Endothelial cell of umbilical vein (primary cell): ENCODE measurements around the gene FOXP4. TPM values are rescaled to one million over a fixed set of nuclear protein-coding genes. Genes with fewer than 3 reads are reported as not detected.

ENCODE experiments used
- BruUV-seq: library from RNA; stranded (reverse); fragments of 400-500 nt; replicated peaks from 2 replicates; lab custom pipeline; 2021; lab: Mats Ljungman, UMichigan
- CTCF ChIA-PET: fragments of 300-600, 350-600 bp; sonication (Branson Sonifier 250); formaldehyde crosslinking; loops from one replicate; lab custom pipeline; 2021; ENCODE audit warnings: antibody characterized with exemption, inconsistent platforms; lab: Charles Lee
- POLR2A ChIA-PET: fragments of 300-600, 350-600 bp; sonication (Branson Sonifier 250); formaldehyde crosslinking; loops from one replicate; lab custom pipeline; 2021; ENCODE audit warnings: antibody characterized with exemption, inconsistent platforms; lab: Charles Lee
- DNase-seq: peaks from one replicate; pipeline ENCODE4 v3.0.0-alpha.2; 2011; ENCODE audit warnings: low read depth, low spot score
- FAIRE-seq: peaks from 2 replicates; lab custom pipeline; 2011; peaks lifted over from hg19 to GRCh38; lab: Jason Lieb, UNC
- H2AFZ ChIP-seq: 2 replicates; pipeline ENCODE4 v1.6.0; 2012; ENCODE audit warnings: low read depth, low read length, control low read depth, inconsistent platforms
- H3K27ac ChIP-seq: 2 replicates; pipeline ENCODE4 v1.5.1; 2011; ENCODE audit warnings: low read depth, mild to moderate bottlenecking, control low read depth, low read length, moderate library complexity; ENCODE audit not compliant: insufficient read depth
- H3K27me3 ChIP-seq, 2 experiments: 2 replicates each; pipeline versions ENCODE4 v1.6.0 to v1.6.1; 2011; ENCODE audit warnings: low read length in 2 of 2, mixed read lengths in 1 of 2; ENCODE audit not compliant: control insufficient read depth in 2 of 2, insufficient read depth in 2 of 2
- H3K36me3 ChIP-seq, 2 experiments: 2 replicates in 1 of 2; 3 replicates in 1 of 2; pipeline ENCODE4 v1.5.1; 2011; ENCODE audit warnings: low read length in 2 of 2, mild to moderate bottlenecking in 1 of 2, moderate library complexity in 1 of 2; ENCODE audit not compliant: control insufficient read depth in 2 of 2, insufficient read depth in 2 of 2; ENCODE audit errors: extremely low read depth in 1 of 2
- H3K4me1 ChIP-seq: 3 replicates; pipeline ENCODE4 v1.5.1; 2011; ENCODE audit warnings: mild to moderate bottlenecking, low read length; ENCODE audit not compliant: control insufficient read depth, insufficient read depth; ENCODE audit errors: extremely low read depth
- H3K4me2 ChIP-seq: 2 replicates; pipeline ENCODE4 v1.6.1; 2011; ENCODE audit warnings: low read length, control low read depth, mixed read lengths; ENCODE audit not compliant: insufficient read depth
- H3K4me3 ChIP-seq, 3 experiments: fragments of 200-600 bp in 1 of 3; sonication (generic), shearing (Covaris generic) in 1 of 3; replicated peaks in 1 of 3; 2 replicates each; pipeline ENCODE4 v1.5.1; 2011 to 2016; ENCODE audit warnings: control low read depth in 3 of 3, low read length in 3 of 3, mild to moderate bottlenecking in 2 of 3, inconsistent platforms in 1 of 3, low read depth in 1 of 3, moderate library complexity in 1 of 3; ENCODE audit not compliant: insufficient read depth in 1 of 3
- H3K79me2 ChIP-seq: 2 replicates; pipeline ENCODE4 v1.6.0; 2012; ENCODE audit warnings: low read length, inconsistent platforms; ENCODE audit not compliant: control insufficient read depth, insufficient read depth
- H3K9ac ChIP-seq: replicated peaks from 2 replicates; pipeline ENCODE3; 2011; ENCODE audit warnings: low read length, control low read depth; ENCODE audit not compliant: insufficient read depth; ENCODE audit errors: extremely low read depth
- H3K9me1 ChIP-seq: replicated peaks from 3 replicates; pipeline ENCODE4 v1.6.0; 2011; ENCODE audit warnings: mild to moderate bottlenecking, low read length; ENCODE audit not compliant: control insufficient read depth, insufficient read depth; ENCODE audit errors: extremely low read depth
- H3K9me3 ChIP-seq: replicated peaks from 2 replicates; pipeline ENCODE4 v1.5.1; 2012; ENCODE audit warnings: low read length, inconsistent platforms; ENCODE audit not compliant: control insufficient read depth, insufficient read depth
- H4K20me1 ChIP-seq: replicated peaks from 2 replicates; pipeline ENCODE3; 2011; ENCODE audit warnings: mild to moderate bottlenecking, low read length; ENCODE audit not compliant: control insufficient read depth, insufficient read depth; ENCODE audit errors: extremely low read depth
- CTCF ChIP-seq, 2 donors: IDR thresholded peaks; 1 replicate in 1 of 2; 2 replicates in 1 of 2; pipeline ENCODE4 v1.5.1; 2011; ENCODE audit warnings: low read length in 2 of 2, mild to moderate bottlenecking in 2 of 2, moderate library complexity in 2 of 2, control low read depth in 1 of 2, inconsistent platforms in 1 of 2, low read depth in 1 of 2; ENCODE audit not compliant: insufficient read depth in 1 of 2; ENCODE audit errors: extremely low read depth in 1 of 2
- EZH2 ChIP-seq: IDR thresholded peaks from 2 replicates; pipeline ENCODE4 v1.6.1; 2012; ENCODE audit warnings: borderline replicate concordance, low read depth, mild to moderate bottlenecking, moderate library complexity, low read length, inconsistent platforms; ENCODE audit not compliant: severe bottlenecking
- FOS ChIP-seq: IDR thresholded peaks from 2 replicates; pipeline ENCODE4 v1.6.1; 2011; ENCODE audit warnings: mild to moderate bottlenecking, low read length, moderate library complexity, borderline replicate concordance; ENCODE audit not compliant: insufficient read depth
- GATA2 ChIP-seq: IDR thresholded peaks from 2 replicates; pipeline ENCODE4 v1.7.0; 2011; ENCODE audit warnings: low read depth, mild to moderate bottlenecking, moderate library complexity, mixed read lengths, low read length; ENCODE audit not compliant: insufficient read length, insufficient read depth
- JUN ChIP-seq: IDR thresholded peaks from 2 replicates; pipeline ENCODE4 v1.6.1; 2011; ENCODE audit warnings: borderline replicate concordance, low read depth; ENCODE audit not compliant: insufficient read length, insufficient read depth
- MAX ChIP-seq: IDR thresholded peaks from 2 replicates; pipeline ENCODE4 v1.6.1; 2011; ENCODE audit not compliant: insufficient read depth, insufficient read length
- MYC ChIP-seq: IDR thresholded peaks from one replicate; pipeline ENCODE4 v1.6.1; 2011; ENCODE audit warnings: mild to moderate bottlenecking, low read depth, low read length
- POLR2A ChIP-seq: IDR thresholded peaks from 2 replicates; pipeline ENCODE4 v1.6.1; 2012; ENCODE audit warnings: low read depth, mild to moderate bottlenecking, control low read depth, low read length
- POLR2AphosphoS5 ChIP-seq: IDR thresholded peaks from 2 replicates; pipeline ENCODE4 v1.6.1; 2012; ENCODE audit warnings: low read depth, mild to moderate bottlenecking, control low read depth, low read length, moderate library complexity; ENCODE audit not compliant: insufficient read depth
- dilution Hi-C: fragments of 300-500 bp; cut with MboI; formaldehyde crosslinking; loops from one replicate; pipeline ENCODE4 v1.15.0; 2019; ENCODE audit warnings: low sequenced_read_pairs; ENCODE audit not compliant: extremely low pct_ligation_motif_present
- intact Hi-C: fragments of 100-400 bp; cut with micrococcal nuclease; formaldehyde crosslinking; loops from one replicate; pipeline ENCODE4 v1.10.0; 2022
- polyA plus RNA-seq, 4 experiments: library from polyadenylated mRNA; depleted of rRNA in 3 of 4; stranded (reverse) in 3 of 4; unstranded in 1 of 4; fragments of >200 nt; gene quantifications; 2 replicates each; pipeline versions ENCODE4 v1.2.1 to v1.2.3, GENCODE V29; 2011 to 2012; ENCODE audit warnings: missing spikeins in 1 of 4
- total RNA-seq: library from RNA; stranded (reverse); gene quantifications from 2 replicates; pipeline ENCODE4 v1.2.3, GENCODE V29; 2021

The FOXP4 gene
- total and polyA plus RNA-seq, 2 donors (not counting 3 experiments of a cell fraction or from before 2014, with no cell fraction given): 5.6 to 23.9 TPM

- Histone ChIP-seq H2AFZ (no peak overlapping the region), H3K79me2 (no peaks in the 10 kb centered on the region), H3K4me3 (no peak overlapping the region), H3K9me3 (no peaks in the 10 kb centered on the region), H3K27me3 (peaks cover 0 to 2% of the 10 kb centered on the region in 2 experiments), H3K4me1 (peaks cover 21% of the 10 kb centered on the region), H4K20me1 (no peaks in the 10 kb centered on the region), H3K27ac (no peak overlapping the region), H3K9ac (no peak overlapping the region), H3K4me2 (no peak overlapping the region), H3K36me3 (no peaks in the 10 kb centered on the region), H3K9me1 (no peaks in the 10 kb centered on the region)
- DNase-seq: no peak
- ChIA-PET POLR2A (no interaction called here), CTCF (interaction anchor here (2.6 kb wide), 1 partner anchor 33 kb away, joined by 13 read pairs; no protein-coding TSS in a partner anchor)
- no peak for FAIRE-seq
- dilution Hi-C loops (no loop called here), intact Hi-C loops (no loop called here)
- TF ChIP-seq POLR2AphosphoS5: no peak
- no peak for TF ChIP-seq CTCF (IDR thresholded peaks at IDR 0.05; ENCODE audit: extremely low read depth in 1 of 2, insufficient read depth in 1 of 2, low read depth in 1 of 2, low read length in 2 of 2)
- no peak for TF ChIP-seq FOS
- no peak for TF ChIP-seq MYC
- TF ChIP-seq GATA2: no peak
- TF ChIP-seq POLR2A: no peak
- no peak for TF ChIP-seq EZH2
- no peak for TF ChIP-seq JUN
- no peak for TF ChIP-seq MAX
- BruUV-seq: no TSS peak
Observed at GRCh38 chr6:41635365-41635764, 89.2 kb downstream of the FOXP4 start.
